T-helper 22 cell (primary cell): ENCODE data around the gene MGLL.

ENCODE experiments used
- DNase-seq: peaks from one replicate; pipeline ENCODE4 v3.0.0-alpha.2; 2020; ENCODE audit warnings: low read depth

Gene MGLL

GRCh38 chr3:127722091-127722784 lies 100.1 kb downstream of the MGLL start:
- DNase-seq: no peak

GRCh38 chr3:127720985-127721935 lies 101.1 kb downstream of the MGLL start:
- no peak for DNase-seq

GRCh38 chr3:127720161-127720823 lies 102.0 kb downstream of the MGLL start:
- DNase-seq: no peak

GRCh38 chr3:127719369-127719768 lies 102.9 kb downstream of the MGLL start:
- DNase-seq: no peak

GRCh38 chr3:127718916-127719290 lies 103.4 kb downstream of the MGLL start:
- no peak for DNase-seq

GRCh38 chr3:127718245-127718915 lies 103.9 kb downstream of the MGLL start:
- DNase-seq: no peak

- no peak for DNase-seq
Observed at GRCh38 chr3:127717357-127718244, 104.7 kb downstream of the MGLL start.

- DNase-seq: no peak
Observed at GRCh38 chr3:127716384-127716783, 105.9 kb downstream of the MGLL start.

- DNase-seq: no peak
Observed at GRCh38 chr3:127715532-127715931, 106.8 kb downstream of the MGLL start.

- no peak for DNase-seq
Observed at GRCh38 chr3:127714866-127715265, 107.4 kb downstream of the MGLL start.

- DNase-seq: no peak
Observed at GRCh38 chr3:127714125-127714571, 108.2 kb downstream of the MGLL start.

- no peak for DNase-seq
Observed at GRCh38 chr3:127712881-127713771, 109.2 kb downstream of the MGLL start.

- DNase-seq: no peak
Observed at GRCh38 chr3:127712461-127712860, 109.9 kb downstream of the MGLL start.

GRCh38 chr3:127711896-127712295 lies 110.4 kb downstream of the MGLL start:
- DNase-seq: no peak

- DNase-seq: no peak
Observed at GRCh38 chr3:127711021-127711695, 111.2 kb downstream of the MGLL start.

GRCh38 chr3:127710155-127710941 lies 112.0 kb downstream of the MGLL start:
- no peak for DNase-seq

GRCh38 chr3:127709320-127710060 lies 112.8 kb downstream of the MGLL start:
- DNase-seq: no peak

GRCh38 chr3:127708837-127709236 lies 113.5 kb downstream of the MGLL start:
- DNase-seq: no peak
